Suprapubic skin (tissue), 4 donors: ENCODE data around the gene SEMA3D. TPM values are rescaled to one million over a fixed set of nuclear protein-coding genes. Genes with fewer than 3 reads are reported as not detected.

ENCODE experiments used
- DNase-seq, 2 donors: peaks; one replicate each; pipeline ENCODE4 v3.0.0-alpha.2; 2019; ENCODE audit warnings: low spot score in 2 of 2
- H3K27ac ChIP-seq: fragments of 200-600 bp; sonication (generic); one replicate; pipeline ENCODE4 v1.5.1; 2019
- H3K27me3 ChIP-seq: fragments of 200-600 bp; sonication (generic); one replicate; pipeline ENCODE4 v1.5.1; 2019
- H3K36me3 ChIP-seq: fragments of 200-600 bp; sonication (generic); one replicate; pipeline ENCODE4 v1.5.1; 2019
- H3K4me1 ChIP-seq: fragments of 200-600 bp; sonication (generic); one replicate; pipeline ENCODE4 v1.5.1; 2019
- H3K4me3 ChIP-seq: fragments of 200-600 bp; sonication (generic); one replicate; pipeline ENCODE4 v1.5.1; 2019; ENCODE audit warnings: mild to moderate bottlenecking
- H3K9me3 ChIP-seq: fragments of 200-600 bp; sonication (generic); one replicate; pipeline ENCODE4 v1.5.1; 2019
- CTCF ChIP-seq, 2 donors: fragments of 200-600 bp in 1 of 2; fragments of 450-650 bp in 1 of 2; sonication (generic) in 1 of 2; IDR thresholded peaks; one replicate each; pipeline ENCODE4 v1.5.1; 2016 to 2019; ENCODE audit warnings: antibody characterized with exemption in 2 of 2, mild to moderate bottlenecking in 1 of 2, moderate library complexity in 1 of 2
- EP300 ChIP-seq: sonication (generic); formaldehyde crosslinking; IDR thresholded peaks from one replicate; pipeline ENCODE4 v1.6.1; 2017; ENCODE audit warnings: antibody characterized with exemption
- POLR2A ChIP-seq, 2 donors: fragments of 450-650 bp; IDR thresholded peaks; one replicate each; pipeline ENCODE4 v1.6.1; 2017; ENCODE audit warnings: antibody characterized with exemption in 2 of 2, mild to moderate bottlenecking in 2 of 2, moderate library complexity in 2 of 2
- POLR2AphosphoS5 ChIP-seq, 3 donors: sonication (generic); formaldehyde crosslinking; IDR thresholded peaks; one replicate each; pipeline ENCODE4 v1.6.1; 2017; ENCODE audit warnings: antibody characterized with exemption in 3 of 3
- WGBS: methylation state at CpG from one replicate; pipeline ENCODE4 v1.1.5; 2018; 5-methylcytosine and 5-hydroxymethylcytosine counted together
- total RNA-seq, 4 donors: library from RNA; depleted of rRNA; stranded (reverse); fragments of >200 nt; gene quantifications; one replicate each; pipeline ENCODE4 v1.1.0, GENCODE V29; 2016

SEMA3D gene
- total RNA-seq, 4 donors from 2014 or later = 1.9 to 5.9 (median 3.6) TPM

- Histone ChIP-seq H3K36me3 (no peaks in the 10 kb centered on the region), H3K27ac (no peak overlapping the region), H3K27me3 (no peaks in the 10 kb centered on the region), H3K4me1 (no peaks in the 10 kb centered on the region), H3K4me3 (no peak overlapping the region), H3K9me3 (no peaks in the 10 kb centered on the region)
- whole genome bisulfite sequencing = 28% methylated on average over 1 of the region's 1 CpG
- TF ChIP-seq POLR2AphosphoS5 (IDR thresholded peaks at IDR 0.05) = no peak
- TF ChIP-seq POLR2A (IDR thresholded peaks at IDR 0.05) = no peak
- TF ChIP-seq CTCF (IDR thresholded peaks at IDR 0.05) = no peak
- TF ChIP-seq EP300 = no peak
- DNase-seq = no peak
These were observed 211.2 kb downstream of the SEMA3D start for GRCh38 chr7:84975586-84976185.

- WGBS = 54% methylated on average over 1 of the region's 1 CpG
- TF ChIP-seq POLR2A (IDR thresholded peaks at IDR 0.05) = no peak
- no peak for TF ChIP-seq EP300
- no peak overlapping the region for H3K27ac ChIP-seq
- H3K9me3 ChIP-seq = no peaks in the 10 kb centered on the region
- H3K4me1 ChIP-seq = no peaks in the 10 kb centered on the region
- DNase-seq = no peak
- no peaks in the 10 kb centered on the region for H3K27me3 ChIP-seq
- no peak overlapping the region for H3K4me3 ChIP-seq
- H3K36me3 ChIP-seq = no peaks in the 10 kb centered on the region
These were observed 215.5 kb downstream of the SEMA3D start for GRCh38 chr7:84971360-84971759.

- Histone ChIP-seq H3K4me3 (no peak overlapping the region), H3K27me3 (no peaks in the 10 kb centered on the region), H3K27ac (no peak overlapping the region), H3K9me3 (no peaks in the 10 kb centered on the region), H3K36me3 (no peaks in the 10 kb centered on the region), H3K4me1 (no peaks in the 10 kb centered on the region)
- TF ChIP-seq POLR2A (IDR thresholded peaks at IDR 0.05) = no peak
- no peak for TF ChIP-seq CTCF (IDR thresholded peaks at IDR 0.05)
- TF ChIP-seq EP300 = no peak
- TF ChIP-seq POLR2AphosphoS5 (IDR thresholded peaks at IDR 0.05) = no peak
- DNase-seq = no peak
These were observed 216.2 kb downstream of the SEMA3D start for GRCh38 chr7:84970670-84971069.

- no peaks in the 10 kb centered on the region for H3K36me3 ChIP-seq
- no peak overlapping the region for H3K4me3 ChIP-seq
- no peak for TF ChIP-seq POLR2AphosphoS5 (IDR thresholded peaks at IDR 0.05)
- no peaks in the 10 kb centered on the region for H3K4me1 ChIP-seq
- DNase-seq = no peak
- H3K27me3 ChIP-seq = no peaks in the 10 kb centered on the region
- H3K27ac ChIP-seq = no peak overlapping the region
- no peaks in the 10 kb centered on the region for H3K9me3 ChIP-seq
- WGBS = 90% methylated on average over 5 of the region's 5 CpGs
These were observed 233.6 kb downstream of the SEMA3D start for GRCh38 chr7:84953234-84953633.

- Histone ChIP-seq H3K27ac (no peak overlapping the region), H3K9me3 (no peaks in the 10 kb centered on the region), H3K36me3 (no peaks in the 10 kb centered on the region), H3K4me1 (no peaks in the 10 kb centered on the region), H3K27me3 (no peaks in the 10 kb centered on the region), H3K4me3 (no peak overlapping the region)
- TF ChIP-seq POLR2AphosphoS5 (IDR thresholded peaks at IDR 0.05) (no peak), CTCF (IDR thresholded peaks at IDR 0.05) (no peak), EP300 (no peak), POLR2A (IDR thresholded peaks at IDR 0.05) (no peak)
- no peak for DNase-seq
These were observed 236.0 kb downstream of the SEMA3D start for GRCh38 chr7:84950836-84951235.

GRCh38 chr7:84949501-84949900 is 237.4 kb downstream of the SEMA3D start:
- WGBS = 83% methylated on average over 2 of the region's 2 CpGs
- Histone ChIP-seq H3K4me3 (no peak overlapping the region), H3K4me1 (no peaks in the 10 kb centered on the region), H3K27me3 (no peaks in the 10 kb centered on the region), H3K27ac (no peak overlapping the region), H3K36me3 (no peaks in the 10 kb centered on the region), H3K9me3 (no peaks in the 10 kb centered on the region)
- TF ChIP-seq POLR2AphosphoS5 (IDR thresholded peaks at IDR 0.05) = no peak
- no peak for DNase-seq

GRCh38 chr7:84949067-84949466 is 237.8 kb downstream of the SEMA3D start:
- no peaks in the 10 kb centered on the region for H3K9me3 ChIP-seq
- no peak overlapping the region for H3K4me3 ChIP-seq
- H3K4me1 ChIP-seq = no peaks in the 10 kb centered on the region
- 49% methylated on average over 1 of the region's 1 CpG for WGBS
- DNase-seq = no peak
- H3K27me3 ChIP-seq = no peaks in the 10 kb centered on the region
- H3K27ac ChIP-seq = no peak overlapping the region
- no peak for TF ChIP-seq POLR2AphosphoS5 (IDR thresholded peaks at IDR 0.05)
- TF ChIP-seq CTCF (IDR thresholded peaks at IDR 0.05) = no peak
- no peak for TF ChIP-seq EP300
- no peak for TF ChIP-seq POLR2A (IDR thresholded peaks at IDR 0.05)
- no peaks in the 10 kb centered on the region for H3K36me3 ChIP-seq
